Liver (tissue), 9 donors: ENCODE data around the gene ATL2. TPM values are rescaled to one million over a fixed set of nuclear protein-coding genes. Genes with fewer than 3 reads are reported as not detected.

Experiments
- DNase-seq: peaks from one replicate; pipeline ENCODE4 v3.0.0-alpha.2; 2017; ENCODE audit warnings: low spot score
- H3K27ac ChIP-seq, 2 donors: one replicate each; pipeline ENCODE4 v1.7.0; 2013; ENCODE audit warnings: inconsistent platforms in 2 of 2, low read length in 2 of 2, control low read depth in 1 of 2, low read depth in 1 of 2, mild to moderate bottlenecking in 1 of 2
- H3K27me3 ChIP-seq, 4 donors: one replicate each; pipeline versions ENCODE4 v1.6.1 to v1.7.0; 2013; ENCODE audit warnings: low read length in 3 of 4, inconsistent platforms in 1 of 4, mild to moderate bottlenecking in 1 of 4, moderate library complexity in 1 of 4; ENCODE audit not compliant: control insufficient read depth in 4 of 4, insufficient read depth in 4 of 4
- H3K36me3 ChIP-seq, 4 donors: one replicate each; pipeline versions ENCODE4 v1.6.1 to v1.7.0; 2013; ENCODE audit warnings: low read length in 3 of 4, mild to moderate bottlenecking in 3 of 4, low read depth in 1 of 4, moderate library complexity in 1 of 4; ENCODE audit not compliant: control insufficient read depth in 4 of 4, insufficient read depth in 3 of 4
- H3K4me1 ChIP-seq, 4 donors: one replicate each; pipeline versions ENCODE4 v1.6.1 to v1.7.0; 2013; ENCODE audit warnings: low read length in 3 of 4, mild to moderate bottlenecking in 3 of 4, moderate library complexity in 1 of 4; ENCODE audit not compliant: control insufficient read depth in 4 of 4, insufficient read depth in 4 of 4
- H3K4me3 ChIP-seq, 3 donors: one replicate each; pipeline versions ENCODE4 v1.6.1 to v1.7.0; 2013; ENCODE audit warnings: low read length in 3 of 3, control low read depth in 1 of 3, low read depth in 1 of 3, mild to moderate bottlenecking in 1 of 3
- H3K9ac ChIP-seq, 2 donors: one replicate each; pipeline ENCODE4 v1.7.0; 2013; ENCODE audit warnings: low read length in 2 of 2, mild to moderate bottlenecking in 2 of 2, moderate library complexity in 2 of 2, control low read depth in 1 of 2, low read depth in 1 of 2
- H3K9me3 ChIP-seq, 4 donors: one replicate each; pipeline versions ENCODE4 v1.6.1 to v1.7.0; 2013; ENCODE audit warnings: low read length in 3 of 4; ENCODE audit not compliant: control insufficient read depth in 4 of 4
- ATF3 ChIP-seq: IDR thresholded peaks from 2 replicates; pipeline ENCODE4 v1.6.1; 2016; ENCODE audit warnings: antibody characterized with exemption
- CTCF ChIP-seq: fragments of 150-350 bp; IDR thresholded peaks from 2 replicates; pipeline ENCODE4 v1.5.1; 2017; ENCODE audit warnings: improper control_type of control experiment, low read depth, low read length; ENCODE audit not compliant: missing input control
- EGR1 ChIP-seq, 2 donors: IDR thresholded peaks; 2 replicates each; pipeline ENCODE4 v1.6.1; 2016 to 2018; ENCODE audit warnings: antibody characterized with exemption in 2 of 2, low read depth in 2 of 2
- FOXA1 ChIP-seq: IDR thresholded peaks from 2 replicates; pipeline ENCODE4 v1.6.1; 2016; ENCODE audit warnings: antibody characterized with exemption
- FOXA2 ChIP-seq: IDR thresholded peaks from 2 replicates; pipeline ENCODE4 v1.6.1; 2016; ENCODE audit warnings: antibody characterized with exemption
- GABPA ChIP-seq, 2 donors: IDR thresholded peaks in 1 of 2; conservative IDR thresholded peaks in 1 of 2; 2 replicates each; pipeline ENCODE4 v1.6.1; 2016; ENCODE audit warnings: antibody characterized with exemption in 2 of 2, mild to moderate bottlenecking in 1 of 2, moderate library complexity in 1 of 2
- HNF4A ChIP-seq, 2 donors: conservative IDR thresholded peaks; 2 replicates each; pipeline ENCODE4 v1.6.1; 2016; ENCODE audit warnings: antibody characterized with exemption in 2 of 2, mild to moderate bottlenecking in 2 of 2
- JUND ChIP-seq, 2 donors: IDR thresholded peaks; 2 replicates each; pipeline ENCODE4 v1.6.1; 2016; ENCODE audit warnings: antibody characterized with exemption in 2 of 2
- MAX ChIP-seq: IDR thresholded peaks from 2 replicates; pipeline ENCODE4 v1.6.1; 2016; ENCODE audit warnings: antibody characterized with exemption
- NR2F2 ChIP-seq: IDR thresholded peaks from 2 replicates; pipeline ENCODE4 v1.6.1; 2016; ENCODE audit warnings: antibody characterized with exemption
- RAD21 ChIP-seq, 2 donors: IDR thresholded peaks; 2 replicates each; pipeline ENCODE4 v1.6.1; 2016; ENCODE audit warnings: antibody characterized with exemption in 2 of 2, mild to moderate bottlenecking in 2 of 2
- RXRA ChIP-seq, 2 donors: IDR thresholded peaks; 2 replicates each; pipeline ENCODE4 v1.6.1; 2017 to 2018; ENCODE audit warnings: antibody characterized with exemption in 2 of 2, mild to moderate bottlenecking in 1 of 2
- SP1 ChIP-seq: IDR thresholded peaks from 2 replicates; pipeline ENCODE4 v1.6.1; 2018; ENCODE audit warnings: antibody characterized with exemption, mild to moderate bottlenecking
- TAF1 ChIP-seq: conservative IDR thresholded peaks from 2 replicates; pipeline ENCODE4 v1.6.1; 2016; ENCODE audit warnings: antibody characterized with exemption, mild to moderate bottlenecking
- YY1 ChIP-seq: IDR thresholded peaks from 2 replicates; pipeline ENCODE4 v1.6.1; 2016; ENCODE audit warnings: antibody characterized with exemption, mild to moderate bottlenecking
- ZBTB33 ChIP-seq: IDR thresholded peaks from 2 replicates; pipeline ENCODE4 v1.6.1; 2016; ENCODE audit warnings: antibody characterized with exemption
- WGBS: extraction: QIAGEN DNeasy Blood & Tissue Kit; methylation state at CpG from one replicate; pipeline ENCODE4 v1.1.7; 2013; 5-methylcytosine and 5-hydroxymethylcytosine counted together
- polyA plus RNA-seq, 2 donors: library from polyadenylated mRNA; stranded (reverse) in 1 of 2; unstranded in 1 of 2; fragments of 200-250 nt in 1 of 2; fragments of >200 nt in 1 of 2; fragmentation: Nextera tagmentation in 1 of 2; extraction: Ambion mirVana in 1 of 2; gene quantifications; one replicate each; pipeline versions ENCODE4 v1.2.1 to v1.2.3, GENCODE V29; 2013 to 2015
- total RNA-seq, 2 donors: library from RNA; depleted of rRNA; stranded (reverse); fragments of >200 nt; gene quantifications; one replicate each; pipeline ENCODE4 v1.2.3, GENCODE V29; 2014
- TF ChIP-seq, protein P1 (sequence below): IDR thresholded peaks from 2 replicates; pipeline ENCODE4 v1.6.1; 2016; ENCODE audit warnings: antibody characterized with exemption, mild to moderate bottlenecking
- donor health status: healthy.
- donor health status: healthy.
- donor health status: healthy.
- donor health status: healthy.
- donor health status: healthy.

ATL2 gene
- total and polyA plus RNA-seq, 4 donors: 21.0 to 163 (median 45.8) TPM

DNA sequence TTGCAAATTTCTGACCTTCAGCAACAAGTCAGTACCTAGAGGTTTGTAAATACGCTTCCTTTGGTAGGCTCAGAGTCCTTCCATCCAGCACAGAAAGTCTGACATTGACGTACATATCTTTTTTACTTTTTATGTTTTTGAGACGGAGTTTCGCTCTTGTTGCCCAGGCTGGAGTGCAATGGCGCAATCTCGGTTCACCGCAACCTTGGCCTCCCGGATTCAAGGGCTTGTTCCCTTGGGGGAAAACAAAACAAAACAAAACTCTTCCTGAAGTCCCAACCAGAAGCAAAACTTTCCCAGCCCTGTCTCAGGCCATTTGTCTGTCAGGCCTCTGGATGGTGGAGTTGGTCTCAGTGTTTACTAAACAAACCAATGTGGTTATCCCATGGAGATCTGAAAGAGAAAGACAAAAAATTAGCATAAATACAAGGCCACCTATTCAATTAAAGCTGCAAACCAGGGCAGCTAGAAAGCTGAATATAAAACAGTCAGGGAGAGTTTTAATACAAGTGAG is 29.6 kb upstream of the ATL2 start:
- Histone ChIP-seq H3K36me3 (no peaks in the 10 kb centered on the region), H3K27me3 (no peaks in the 10 kb centered on the region), H3K9me3 (no peaks in the 10 kb centered on the region), H3K4me1 (peaks cover 18 to 47% (median 35%) of the 10 kb centered on the region in 4 donors), H3K9ac (no peak overlapping the region), H3K4me3 (no peak overlapping the region), H3K27ac (peak overlapping the region; percentile 80 to 85)
- peak; percentile 34 for DNase-seq
- TF ChIP-seq HNF4A (conservative IDR thresholded peaks at IDR 0.05) (peak; percentile 54 to 61), EGR1 (IDR thresholded peaks at IDR 0.05; ENCODE audit: low read depth in 2 of 2) (no peak), RXRA (IDR thresholded peaks at IDR 0.05) (peak in 1 of 2 donors; percentile 27), RAD21 (IDR thresholded peaks at IDR 0.05) (no peak), JUND (IDR thresholded peaks at IDR 0.05) (no peak), TAF1 (no peak), GABPA (IDR thresholded peaks at IDR 0.05 in 1 of 2, conservative IDR thresholded peaks at IDR 0.05 in 1 of 2) (no peak), FOXA2 (peak; percentile 22), SP1 (no peak), YY1 (peak; percentile 11)
- TF ChIP-seq, protein P1, sequence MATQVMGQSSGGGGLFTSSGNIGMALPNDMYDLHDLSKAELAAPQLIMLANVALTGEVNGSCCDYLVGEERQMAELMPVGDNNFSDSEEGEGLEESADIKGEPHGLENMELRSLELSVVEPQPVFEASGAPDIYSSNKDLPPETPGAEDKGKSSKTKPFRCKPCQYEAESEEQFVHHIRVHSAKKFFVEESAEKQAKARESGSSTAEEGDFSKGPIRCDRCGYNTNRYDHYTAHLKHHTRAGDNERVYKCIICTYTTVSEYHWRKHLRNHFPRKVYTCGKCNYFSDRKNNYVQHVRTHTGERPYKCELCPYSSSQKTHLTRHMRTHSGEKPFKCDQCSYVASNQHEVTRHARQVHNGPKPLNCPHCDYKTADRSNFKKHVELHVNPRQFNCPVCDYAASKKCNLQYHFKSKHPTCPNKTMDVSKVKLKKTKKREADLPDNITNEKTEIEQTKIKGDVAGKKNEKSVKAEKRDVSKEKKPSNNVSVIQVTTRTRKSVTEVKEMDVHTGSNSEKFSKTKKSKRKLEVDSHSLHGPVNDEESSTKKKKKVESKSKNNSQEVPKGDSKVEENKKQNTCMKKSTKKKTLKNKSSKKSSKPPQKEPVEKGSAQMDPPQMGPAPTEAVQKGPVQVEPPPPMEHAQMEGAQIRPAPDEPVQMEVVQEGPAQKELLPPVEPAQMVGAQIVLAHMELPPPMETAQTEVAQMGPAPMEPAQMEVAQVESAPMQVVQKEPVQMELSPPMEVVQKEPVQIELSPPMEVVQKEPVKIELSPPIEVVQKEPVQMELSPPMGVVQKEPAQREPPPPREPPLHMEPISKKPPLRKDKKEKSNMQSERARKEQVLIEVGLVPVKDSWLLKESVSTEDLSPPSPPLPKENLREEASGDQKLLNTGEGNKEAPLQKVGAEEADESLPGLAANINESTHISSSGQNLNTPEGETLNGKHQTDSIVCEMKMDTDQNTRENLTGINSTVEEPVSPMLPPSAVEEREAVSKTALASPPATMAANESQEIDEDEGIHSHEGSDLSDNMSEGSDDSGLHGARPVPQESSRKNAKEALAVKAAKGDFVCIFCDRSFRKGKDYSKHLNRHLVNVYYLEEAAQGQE: no peak
- 34% methylated on average over 8 of the region's 8 CpGs for WGBS

- Histone ChIP-seq H3K9me3 (no peaks in the 10 kb centered on the region), H3K36me3 (no peaks in the 10 kb centered on the region), H3K4me1 (peaks cover 18 to 47% (median 35%) of the 10 kb centered on the region in 4 donors), H3K9ac (no peak overlapping the region), H3K27ac (peak overlapping the region; percentile 80 to 85), H3K27me3 (no peaks in the 10 kb centered on the region), H3K4me3 (no peak overlapping the region)
- 80% methylated on average over 9 of the region's 9 CpGs for WGBS
- DNase-seq: no peak
- TF ChIP-seq NR2F2 (no peak), SP1 (no peak), FOXA2 (no peak), FOXA1 (no peak), CTCF (no peak), MAX (no peak), HNF4A (conservative IDR thresholded peaks at IDR 0.05) (no peak), JUND (IDR thresholded peaks at IDR 0.05) (no peak), EGR1 (IDR thresholded peaks at IDR 0.05; ENCODE audit: low read depth in 2 of 2) (no peak), GABPA (IDR thresholded peaks at IDR 0.05 in 1 of 2, conservative IDR thresholded peaks at IDR 0.05 in 1 of 2) (no peak), ATF3 (no peak), RXRA (IDR thresholded peaks at IDR 0.05) (no peak), ZBTB33 (no peak), RAD21 (IDR thresholded peaks at IDR 0.05) (no peak)
- TF ChIP-seq, protein P1: no peak
These were observed 29.0 kb upstream of the ATL2 start for GRCh38 chr2:38405917-38406596.
